ENCODE results near the gene ASB2. TPM values are rescaled to one million over a fixed set of nuclear protein-coding genes. Genes with fewer than 3 reads are reported as not detected.

Gene ASB2
- total RNA-seq, 1 experiment from 2014 or later, result not detected

DNA sequence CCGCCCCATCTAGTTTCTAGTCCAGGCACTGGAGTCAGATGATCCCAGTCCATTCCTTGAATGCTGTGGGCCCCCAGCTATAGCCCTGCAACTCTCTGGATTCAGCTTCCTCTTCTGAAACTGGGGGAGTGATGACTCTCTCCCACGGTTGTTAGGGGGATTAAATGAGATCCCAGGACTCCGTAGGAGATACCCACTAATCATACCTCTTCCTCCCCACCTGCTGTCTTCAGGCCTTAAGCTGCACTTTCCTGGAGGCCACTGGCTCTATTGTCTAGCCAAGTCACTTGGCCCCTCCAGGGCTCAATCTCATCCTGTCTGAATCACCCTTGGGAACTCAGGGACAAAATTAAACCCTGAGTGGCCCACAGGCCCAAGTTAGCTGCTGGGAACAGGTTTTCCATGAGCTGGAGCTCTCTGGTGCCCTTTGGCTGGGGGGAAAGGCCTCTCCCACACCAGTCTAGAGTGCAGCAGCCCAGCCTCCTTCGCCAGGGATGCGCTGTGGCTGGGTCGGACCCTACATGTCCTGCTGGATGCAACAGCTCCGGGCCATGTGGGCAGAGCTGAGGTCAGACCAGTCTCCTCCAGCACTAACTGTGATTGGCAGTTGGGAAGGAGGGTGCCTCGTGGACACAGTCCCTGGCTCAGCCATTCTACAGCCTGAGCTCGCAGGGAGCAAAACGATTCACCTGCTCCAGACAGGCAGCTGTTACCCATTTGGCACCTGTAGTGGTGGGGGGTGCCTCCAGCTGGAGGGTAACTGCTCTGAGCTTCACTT lies 6.0 kb upstream of the ASB2 start:
- no peak overlapping the region for H3K4me2 ChIP-seq (ENCODE audit: low read length)
- CTCF ChIA-PET, result interaction anchor here (0.7 to 2.6 kb wide), 3 partner anchors 10 to 43 kb away, joined by 4 to 10 read pairs (median 7); no protein-coding TSS in a partner anchor

More for the DNA sequence above, 6.0 kb upstream of the ASB2 start:
- Histone ChIP-seq H4K20me1 (ENCODE audit: insufficient read depth) (no peaks in the 10 kb centered on the region), H3K4me1 (ENCODE audit: control insufficient read depth in 1 of 2, insufficient read depth in 2 of 2, low read length in 2 of 2) (peaks cover 14 to 26% of the 10 kb centered on the region in 2 experiments; a peak in 3 of 4 replicates), H3K27me3 (ENCODE audit: insufficient read depth, low read length) (no peaks in the 10 kb centered on the region), H3K4me3 (replicated peaks in 1 of 2; ENCODE audit: low read depth in 1 of 2, low read length in 2 of 2) (no peak overlapping the region), H3K36me3 (ENCODE audit: control insufficient read depth in 1 of 2, insufficient read depth in 2 of 2, low read length in 2 of 2) (no peaks in the 10 kb centered on the region), H3K9me2 (ENCODE audit: insufficient read depth) (no peaks in the 10 kb centered on the region), H3K9ac (ENCODE audit: low read length) (no peak overlapping the region), H3K79me2 (ENCODE audit: insufficient read depth, low read length) (no peaks in the 10 kb centered on the region), H3K9me3 (ENCODE audit: control insufficient read depth in 1 of 2, insufficient read depth in 1 of 2, low read depth in 1 of 2, low read length in 2 of 2) (no peaks in the 10 kb centered on the region), H3K27ac (ENCODE audit: low read depth, low read length) (no peak overlapping the region), H2AFZ (ENCODE audit: low read depth, low read length, poor library complexity, severe bottlenecking) (no peak overlapping the region)
- RAD21 ChIA-PET (ENCODE audit: low non-redundant PET in 1 of 2, low total read pairs in 2 of 2, uncharacterized antibody in 2 of 2, unreplicated experiment in 2 of 2), result no interaction called here
- POLR2A ChIA-PET, result no interaction called here
- intact Hi-C loops (cut with micrococcal nuclease), result no loop called here
- ATAC-seq (no peak), DNase-seq (ENCODE audit: low read depth, low spot score) (no peak)
- BruUV-seq (replicated peaks), result no TSS peak
- no peak for TF ChIP-seq EZH2phosphoT487 (IDR thresholded peaks at IDR 0.05; ENCODE audit: borderline replicate concordance)
- TF ChIP-seq, protein P1, sequence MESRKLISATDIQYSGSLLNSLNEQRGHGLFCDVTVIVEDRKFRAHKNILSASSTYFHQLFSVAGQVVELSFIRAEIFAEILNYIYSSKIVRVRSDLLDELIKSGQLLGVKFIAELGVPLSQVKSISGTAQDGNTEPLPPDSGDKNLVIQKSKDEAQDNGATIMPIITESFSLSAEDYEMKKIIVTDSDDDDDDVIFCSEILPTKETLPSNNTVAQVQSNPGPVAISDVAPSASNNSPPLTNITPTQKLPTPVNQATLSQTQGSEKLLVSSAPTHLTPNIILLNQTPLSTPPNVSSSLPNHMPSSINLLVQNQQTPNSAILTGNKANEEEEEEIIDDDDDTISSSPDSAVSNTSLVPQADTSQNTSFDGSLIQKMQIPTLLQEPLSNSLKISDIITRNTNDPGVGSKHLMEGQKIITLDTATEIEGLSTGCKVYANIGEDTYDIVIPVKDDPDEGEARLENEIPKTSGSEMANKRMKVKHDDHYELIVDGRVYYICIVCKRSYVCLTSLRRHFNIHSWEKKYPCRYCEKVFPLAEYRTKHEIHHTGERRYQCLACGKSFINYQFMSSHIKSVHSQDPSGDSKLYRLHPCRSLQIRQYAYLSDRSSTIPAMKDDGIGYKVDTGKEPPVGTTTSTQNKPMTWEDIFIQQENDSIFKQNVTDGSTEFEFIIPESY (IDR thresholded peaks at IDR 0.05; ENCODE audit: extremely low read depth, insufficient replicate concordance, low read length), result no peak
- TF ChIP-seq, protein P2, sequence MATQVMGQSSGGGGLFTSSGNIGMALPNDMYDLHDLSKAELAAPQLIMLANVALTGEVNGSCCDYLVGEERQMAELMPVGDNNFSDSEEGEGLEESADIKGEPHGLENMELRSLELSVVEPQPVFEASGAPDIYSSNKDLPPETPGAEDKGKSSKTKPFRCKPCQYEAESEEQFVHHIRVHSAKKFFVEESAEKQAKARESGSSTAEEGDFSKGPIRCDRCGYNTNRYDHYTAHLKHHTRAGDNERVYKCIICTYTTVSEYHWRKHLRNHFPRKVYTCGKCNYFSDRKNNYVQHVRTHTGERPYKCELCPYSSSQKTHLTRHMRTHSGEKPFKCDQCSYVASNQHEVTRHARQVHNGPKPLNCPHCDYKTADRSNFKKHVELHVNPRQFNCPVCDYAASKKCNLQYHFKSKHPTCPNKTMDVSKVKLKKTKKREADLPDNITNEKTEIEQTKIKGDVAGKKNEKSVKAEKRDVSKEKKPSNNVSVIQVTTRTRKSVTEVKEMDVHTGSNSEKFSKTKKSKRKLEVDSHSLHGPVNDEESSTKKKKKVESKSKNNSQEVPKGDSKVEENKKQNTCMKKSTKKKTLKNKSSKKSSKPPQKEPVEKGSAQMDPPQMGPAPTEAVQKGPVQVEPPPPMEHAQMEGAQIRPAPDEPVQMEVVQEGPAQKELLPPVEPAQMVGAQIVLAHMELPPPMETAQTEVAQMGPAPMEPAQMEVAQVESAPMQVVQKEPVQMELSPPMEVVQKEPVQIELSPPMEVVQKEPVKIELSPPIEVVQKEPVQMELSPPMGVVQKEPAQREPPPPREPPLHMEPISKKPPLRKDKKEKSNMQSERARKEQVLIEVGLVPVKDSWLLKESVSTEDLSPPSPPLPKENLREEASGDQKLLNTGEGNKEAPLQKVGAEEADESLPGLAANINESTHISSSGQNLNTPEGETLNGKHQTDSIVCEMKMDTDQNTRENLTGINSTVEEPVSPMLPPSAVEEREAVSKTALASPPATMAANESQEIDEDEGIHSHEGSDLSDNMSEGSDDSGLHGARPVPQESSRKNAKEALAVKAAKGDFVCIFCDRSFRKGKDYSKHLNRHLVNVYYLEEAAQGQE (IDR thresholded peaks at IDR 0.05; ENCODE audit: low read depth), result no peak
- TF ChIP-seq SIN3A (IDR thresholded peaks at IDR 0.05; ENCODE audit: low read depth), result no peak
- TF ChIP-seq TCF7L2 (IDR thresholded peaks at IDR 0.05; ENCODE audit: borderline replicate concordance, extremely low read depth, insufficient read depth, insufficient read length), result no peak
- no peak for TF ChIP-seq EGR1 (IDR thresholded peaks at IDR 0.05; ENCODE audit: low read depth)

All from HCT116 (cell line).